HG02943 (cell line): Measurements from ENCODE around the gene RHCG.

ENCODE experiments used
- ATAC-seq: cut with Tn5 transposase; IDR thresholded peaks from one replicate; pipeline ENCODE4 v1.9.1; 2021; ENCODE audit warnings: mild to moderate bottlenecking, low read depth, moderate library complexity; ENCODE audit not compliant: unreplicated experiment

The RHCG gene

GRCh38 chr15:89504166-89504565 lies 7.8 kb upstream of the RHCG start:
- no peak for ATAC-seq

DNA sequence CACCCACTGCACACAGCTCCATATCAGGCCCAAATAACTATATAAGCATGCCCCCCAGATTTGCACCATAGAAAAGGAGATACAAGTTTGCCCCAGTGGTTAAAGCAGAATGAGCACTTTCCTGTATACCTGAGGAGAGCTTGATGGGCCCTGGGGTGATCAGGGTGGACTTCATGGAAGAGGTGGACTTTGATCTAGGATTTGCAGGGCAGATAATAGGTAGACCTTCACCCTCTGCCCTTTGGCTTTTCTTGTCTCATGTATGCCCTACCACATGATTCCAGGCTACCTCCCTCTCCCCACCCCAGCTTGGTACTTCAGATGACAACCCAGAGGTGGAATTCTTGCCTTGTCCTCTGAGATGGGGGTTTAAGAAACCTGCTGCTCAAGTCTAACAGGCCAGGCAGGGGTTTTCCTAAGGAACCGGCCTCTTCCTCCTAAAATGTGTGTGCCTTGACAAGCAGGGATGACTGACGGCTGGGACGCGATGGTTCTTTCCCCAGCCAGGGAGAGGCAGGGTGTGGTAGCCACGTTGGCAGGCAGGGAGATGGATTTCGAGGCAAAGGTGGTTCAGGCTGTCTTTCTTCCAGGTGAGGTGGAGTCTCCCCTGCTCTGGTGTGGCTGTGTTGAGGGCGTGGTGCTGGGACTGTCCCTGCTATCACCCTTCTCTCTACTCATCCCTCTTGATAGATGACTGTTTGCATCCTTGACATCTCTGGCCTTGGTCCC lies 6.6 kb upstream of the RHCG start:
- ATAC-seq, result no peak

DNA sequence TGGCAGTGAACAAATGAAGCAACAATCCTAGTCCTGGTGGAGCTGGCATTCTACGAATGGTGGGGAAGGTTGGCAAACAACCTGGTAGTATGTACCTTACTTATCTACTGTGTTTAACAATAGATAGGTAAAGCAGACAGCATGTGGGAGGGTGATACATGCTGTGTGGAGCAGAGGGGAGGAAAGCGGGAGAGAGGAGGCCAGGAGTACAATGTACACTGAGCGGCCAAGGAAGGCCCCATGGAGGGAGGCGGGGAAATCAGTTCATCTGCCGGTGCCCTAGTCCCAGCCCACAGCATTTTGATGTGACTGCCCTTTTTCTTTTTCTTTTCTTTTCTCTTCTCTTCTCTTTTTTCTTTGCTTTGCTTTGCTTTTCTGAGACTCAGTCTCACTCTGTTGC lies 5.3 kb upstream of the RHCG start:
- no peak for ATAC-seq

- ATAC-seq, result no peak
Observed at GRCh38 chr15:89500397-89501270, 4.3 kb upstream of the RHCG start.

DNA sequence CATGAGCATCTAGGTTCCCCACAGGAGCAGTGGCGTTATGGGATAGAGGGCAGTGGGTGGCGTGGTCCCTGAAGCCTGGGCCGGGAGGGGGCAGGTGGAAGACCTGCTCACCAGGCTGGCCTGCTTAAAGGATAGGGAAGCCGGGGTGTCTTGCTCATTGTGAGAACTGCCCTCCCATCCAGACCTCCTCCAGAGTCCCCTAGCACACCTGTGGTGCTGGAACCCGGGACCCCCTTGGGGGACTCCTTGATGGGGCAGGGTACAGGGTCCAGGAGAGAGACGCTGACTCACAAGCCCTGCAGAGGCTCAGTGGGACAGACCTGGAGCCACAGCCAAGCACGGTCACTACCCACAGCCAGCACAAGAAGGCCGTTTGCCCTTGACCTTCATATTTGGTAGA lies 2.8 kb upstream of the RHCG start:
- ATAC-seq, result no peak

DNA sequence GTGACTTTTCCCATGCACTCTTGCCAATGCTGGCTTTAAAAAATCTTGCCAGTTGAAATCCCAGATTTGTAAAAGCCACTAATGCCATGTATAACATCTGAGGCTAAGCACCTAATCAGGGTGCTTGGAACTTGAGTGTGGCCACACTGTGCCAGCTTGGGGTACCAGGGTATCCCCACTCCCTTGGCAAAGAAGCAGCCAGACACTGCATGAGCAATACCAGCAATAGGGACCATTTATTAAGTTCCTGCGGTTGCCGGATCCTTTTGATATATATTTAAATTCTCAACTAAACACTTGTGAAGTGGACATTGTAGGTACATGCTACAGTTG lies 2.2 kb upstream of the RHCG start:
- no peak for ATAC-seq

DNA sequence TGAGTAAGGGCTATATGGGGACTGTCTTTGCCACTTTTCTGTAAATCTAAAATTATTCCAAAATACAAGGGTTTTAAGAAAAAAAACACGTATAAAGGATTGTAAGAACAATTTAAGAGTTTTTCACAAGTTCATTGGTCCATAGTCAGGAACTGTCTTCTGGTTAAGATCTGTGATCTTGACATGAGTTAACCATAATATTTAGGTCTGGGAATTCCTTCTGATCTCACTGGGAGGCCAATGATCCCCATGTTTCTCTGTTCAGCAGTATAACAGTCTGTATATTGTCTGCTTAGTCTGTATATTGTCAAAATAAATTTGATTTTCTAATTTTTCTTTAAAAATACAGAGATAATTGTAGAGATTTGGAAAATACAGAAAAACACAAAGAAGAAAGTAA lies 848 bp upstream of the RHCG start:
- no peak for ATAC-seq

DNA sequence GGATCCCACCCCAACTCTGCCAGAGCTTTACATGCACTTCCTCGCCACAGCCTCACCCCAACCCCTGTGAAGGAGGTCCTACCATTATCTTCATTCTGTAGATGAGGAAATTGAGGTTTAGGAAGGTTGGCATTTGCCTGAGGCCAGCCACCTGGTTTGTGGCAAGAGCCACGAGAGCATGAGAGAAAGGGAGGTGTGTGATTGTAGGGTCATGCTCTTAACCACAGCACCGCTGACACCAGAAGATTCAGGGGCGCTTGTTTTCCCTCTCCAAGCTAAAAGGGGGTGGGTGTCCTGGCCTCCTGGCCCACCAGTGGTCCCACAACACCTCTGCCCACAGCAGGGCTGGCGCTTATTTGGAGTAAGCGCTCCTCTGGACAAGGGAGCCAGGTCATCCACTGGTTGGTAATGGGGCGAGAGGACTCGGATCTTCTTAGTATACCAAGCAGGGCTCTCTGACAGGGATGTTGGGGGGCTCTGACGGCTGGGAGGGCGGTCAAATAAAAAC lies 691 bp downstream of the RHCG start:
- ATAC-seq, result no peak

- no peak for ATAC-seq
Observed at GRCh38 chr15:89494941-89495637, 1.3 kb downstream of the RHCG start.

- ATAC-seq, result no peak
Observed at GRCh38 chr15:89494031-89494430, 2.4 kb downstream of the RHCG start.

- no peak for ATAC-seq
Observed at GRCh38 chr15:89492934-89493631, 3.3 kb downstream of the RHCG start.

- ATAC-seq, result no peak
Observed at GRCh38 chr15:89492111-89492641, 4.2 kb downstream of the RHCG start.

DNA sequence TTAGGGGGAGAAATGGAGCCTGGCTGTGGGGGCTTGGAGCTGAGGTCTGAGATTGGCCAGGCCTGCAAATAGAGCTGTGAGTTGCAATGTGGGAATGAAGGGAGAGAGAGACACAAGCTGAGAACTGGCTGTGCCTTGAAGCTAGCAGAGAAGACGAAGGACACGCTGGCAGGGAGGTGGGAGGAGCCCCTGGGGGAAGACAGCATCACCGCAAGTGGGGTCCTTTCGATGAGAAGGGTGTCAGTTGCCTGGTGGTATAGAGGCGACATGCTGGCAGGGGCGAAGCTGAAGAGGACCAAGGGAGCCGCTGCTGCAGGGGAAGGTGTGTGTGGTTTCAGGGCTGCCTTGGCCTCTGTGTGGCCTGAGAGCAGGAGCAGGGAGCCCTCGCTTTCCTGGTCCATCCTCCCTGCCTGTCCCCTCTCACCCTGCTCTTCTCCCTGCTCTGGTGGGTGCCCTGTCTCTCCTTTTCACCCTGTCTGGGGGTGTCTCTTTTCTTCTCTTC lies 5.5 kb downstream of the RHCG start:
- no peak for ATAC-seq

DNA sequence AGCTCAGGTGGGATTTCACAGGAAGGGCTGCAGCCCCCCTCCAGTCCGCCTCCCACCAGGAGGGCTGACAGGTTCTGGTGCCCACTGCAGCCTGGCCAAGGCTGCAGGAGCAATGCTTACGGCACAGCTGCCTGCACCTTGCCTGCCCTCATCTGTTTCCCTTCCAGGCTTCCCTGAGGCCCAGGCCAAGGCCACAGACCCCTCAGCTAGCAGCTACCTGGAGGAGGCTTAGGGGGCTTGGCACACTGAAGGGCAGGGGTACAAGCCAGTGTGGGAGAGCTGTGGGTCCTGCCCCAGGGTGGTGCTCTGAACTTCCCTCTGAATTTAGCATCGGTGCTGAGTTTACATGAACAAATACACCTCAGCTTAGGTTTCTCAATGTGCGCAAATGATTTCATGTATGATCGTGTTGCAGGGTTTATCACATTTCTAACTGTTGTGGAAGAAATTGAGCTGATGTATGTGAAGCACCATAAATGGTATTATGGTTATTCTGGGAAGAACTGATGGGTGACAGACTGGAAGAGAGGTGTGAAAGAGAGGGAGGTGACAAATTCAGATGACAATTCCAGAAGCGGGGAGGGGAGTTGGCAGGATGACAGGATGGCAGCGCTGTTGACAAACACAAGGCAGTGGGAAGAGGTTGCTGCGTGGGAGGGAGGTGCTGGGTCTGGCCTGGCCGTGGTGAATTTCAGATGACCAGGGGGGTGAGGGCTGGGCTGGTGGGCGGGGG lies 6.1 kb downstream of the RHCG start:
- no peak for ATAC-seq

- no peak for ATAC-seq
Observed at GRCh38 chr15:89489376-89489775, 7.0 kb downstream of the RHCG start.

GRCh38 chr15:89487791-89488190 lies 8.6 kb downstream of the RHCG start:
- no peak for ATAC-seq

GRCh38 chr15:89486726-89487050 lies 9.7 kb downstream of the RHCG start:
- ATAC-seq, result no peak

DNA sequence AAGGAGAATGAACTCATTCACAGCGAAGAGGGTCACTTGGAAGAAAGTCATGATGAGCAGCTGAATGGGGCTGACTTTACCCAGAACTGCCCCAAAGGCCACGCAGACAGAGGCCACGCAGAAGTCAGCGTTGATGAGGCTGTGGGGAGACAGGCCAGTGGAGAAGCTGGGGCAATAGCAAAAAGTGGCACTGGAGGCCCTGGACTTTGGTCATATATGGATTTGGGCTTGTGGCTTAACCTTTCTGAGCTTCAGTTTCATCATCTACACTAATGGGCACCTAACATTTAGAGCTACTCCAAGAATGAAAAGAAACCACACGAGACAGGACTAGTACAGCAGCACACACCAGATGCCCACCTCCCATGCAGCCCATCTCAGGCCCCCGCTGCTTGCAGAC lies 13.3 kb downstream of the RHCG start:
- no peak for ATAC-seq

GRCh38 chr15:89482139-89482538 lies 14.2 kb downstream of the RHCG start:
- no peak for ATAC-seq

DNA sequence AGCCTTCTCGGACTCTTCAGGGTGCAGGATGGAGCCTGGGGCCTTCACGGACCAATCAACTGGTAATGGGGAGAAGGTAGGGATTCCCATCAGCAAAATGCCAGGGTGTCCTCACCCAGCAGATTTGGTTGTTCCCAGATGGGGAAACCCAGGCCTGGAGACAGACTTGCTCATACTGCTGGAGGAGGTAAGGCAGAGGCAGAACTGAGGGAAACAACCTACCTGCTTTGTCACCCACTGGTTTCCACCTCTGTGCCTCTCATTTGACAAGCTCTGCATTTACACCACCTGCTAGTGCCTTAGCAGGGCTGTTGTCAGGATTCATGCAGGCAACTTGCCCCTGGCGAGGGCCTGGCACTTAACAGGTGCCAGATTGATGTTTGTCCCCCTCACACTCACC lies 15.9 kb downstream of the RHCG start:
- no peak for ATAC-seq
